Osteoblast (primary cell): Measurements from ENCODE around the gene APOBEC2. TPM values are rescaled to one million over a fixed set of nuclear protein-coding genes. Genes with fewer than 3 reads are reported as not detected.

ENCODE experiments used
- DNase-seq: peaks from one replicate; pipeline ENCODE4 v3.0.0; 2011; ENCODE audit warnings: low spot score, mixed read lengths; ENCODE audit not compliant: insufficient read length; ENCODE audit errors: missing footprints
- H2AFZ ChIP-seq: 2 replicates; pipeline ENCODE4 v1.6.0; 2011; ENCODE audit warnings: mild to moderate bottlenecking, low read length
- H3K27ac ChIP-seq: 2 replicates; pipeline ENCODE4 v1.5.1; 2011; ENCODE audit warnings: mild to moderate bottlenecking, low read depth, low read length, moderate library complexity
- H3K27me3 ChIP-seq: 2 replicates; pipeline ENCODE4 v1.6.0; 2012; ENCODE audit warnings: mild to moderate bottlenecking, control low read depth, inconsistent platforms, low read length, moderate library complexity; ENCODE audit not compliant: insufficient read depth
- H3K36me3 ChIP-seq: 2 replicates; pipeline ENCODE4 v1.5.1; 2011; ENCODE audit warnings: mild to moderate bottlenecking, low read length, control low read depth, moderate library complexity; ENCODE audit not compliant: insufficient read depth
- H3K4me1 ChIP-seq: 2 replicates; pipeline ENCODE4 v1.5.1; 2011; ENCODE audit warnings: mild to moderate bottlenecking, low read length, control low read depth, moderate library complexity; ENCODE audit not compliant: insufficient read depth
- H3K4me2 ChIP-seq: 2 replicates; pipeline ENCODE4 v1.6.0; 2011; ENCODE audit warnings: mild to moderate bottlenecking, low read length; ENCODE audit not compliant: insufficient read depth
- H3K4me3 ChIP-seq: fragments of 200-600 bp; sonication (generic); 3 replicates; pipeline ENCODE4 v1.5.1; 2012; ENCODE audit warnings: mild to moderate bottlenecking, low read length, inconsistent platforms; ENCODE audit not compliant: insufficient read depth
- H3K79me2 ChIP-seq: 2 replicates; pipeline ENCODE4 v1.6.0; 2012; ENCODE audit warnings: mild to moderate bottlenecking, low read length, control low read depth, inconsistent platforms; ENCODE audit not compliant: insufficient read depth
- H3K9me3 ChIP-seq: 2 replicates; pipeline ENCODE4 v1.5.1; 2011; ENCODE audit warnings: low read depth, low read length, control low read depth
- H4K20me1 ChIP-seq: 2 replicates; pipeline ENCODE4 v1.6.0; 2012; ENCODE audit warnings: mild to moderate bottlenecking, low read length, control low read depth; ENCODE audit not compliant: insufficient read depth
- CTCF ChIP-seq: IDR thresholded peaks from 2 replicates; pipeline ENCODE4 v1.5.1; 2011; ENCODE audit warnings: mild to moderate bottlenecking, low read depth, low read length, moderate library complexity; ENCODE audit errors: extremely low read depth
- total RNA-seq: library from RNA; depleted of rRNA; stranded (reverse); fragments of >200 nt; gene quantifications from 2 replicates; pipeline ENCODE4 v1.2.3, GENCODE V29; 2012

Gene APOBEC2
- total RNA-seq, 1 donor: not detected

GRCh38 chr6:41058783-41059181, 5.8 kb downstream of the APOBEC2 start:
- Histone ChIP-seq H4K20me1 (no peaks in the 10 kb centered on the region), H3K4me1 (peaks cover 2% of the 10 kb centered on the region), H3K36me3 (no peaks in the 10 kb centered on the region), H3K79me2 (no peaks in the 10 kb centered on the region), H3K27me3 (peaks cover 7% of the 10 kb centered on the region), H3K9me3 (no peaks in the 10 kb centered on the region), H3K27ac (no peak overlapping the region), H2AFZ (no peak overlapping the region), H3K4me2 (no peak overlapping the region), H3K4me3 (no peak overlapping the region)
- TF ChIP-seq CTCF: no peak
- DNase-seq: no peak

- H4K20me1 ChIP-seq: no peaks in the 10 kb centered on the region
- peaks cover 2% of the 10 kb centered on the region for H3K4me1 ChIP-seq
- peaks cover 3% of the 10 kb centered on the region for H3K27me3 ChIP-seq
- peak; percentile 45 for DNase-seq
- no peak for TF ChIP-seq CTCF
- no peak overlapping the region for H3K27ac ChIP-seq
- H3K4me3 ChIP-seq: no peak overlapping the region
- no peaks in the 10 kb centered on the region for H3K79me2 ChIP-seq
- H2AFZ ChIP-seq: no peak overlapping the region
- H3K36me3 ChIP-seq: no peaks in the 10 kb centered on the region
- no peaks in the 10 kb centered on the region for H3K9me3 ChIP-seq
- H3K4me2 ChIP-seq: no peak overlapping the region
These were observed 6.6 kb downstream of the APOBEC2 start for GRCh38 chr6:41059556-41059955.

GRCh38 chr6:41061196-41061726, 8.3 kb downstream of the APOBEC2 start:
- Histone ChIP-seq H3K4me2 (no peak overlapping the region), H3K9me3 (no peaks in the 10 kb centered on the region), H3K27ac (no peak overlapping the region), H2AFZ (no peak overlapping the region), H3K79me2 (no peaks in the 10 kb centered on the region), H4K20me1 (no peaks in the 10 kb centered on the region), H3K36me3 (no peaks in the 10 kb centered on the region), H3K4me3 (no peak overlapping the region), H3K27me3 (no peaks in the 10 kb centered on the region), H3K4me1 (peaks cover 2% of the 10 kb centered on the region)
- no peak for TF ChIP-seq CTCF
- DNase-seq: peak; percentile 15

GRCh38 chr6:41062056-41062455, 9.1 kb downstream of the APOBEC2 start:
- H2AFZ ChIP-seq: no peak overlapping the region
- H3K79me2 ChIP-seq: no peaks in the 10 kb centered on the region
- H3K4me2 ChIP-seq: no peak overlapping the region
- H3K4me3 ChIP-seq: no peak overlapping the region
- H3K9me3 ChIP-seq: no peaks in the 10 kb centered on the region
- DNase-seq: no peak
- H3K36me3 ChIP-seq: no peaks in the 10 kb centered on the region
- no peaks in the 10 kb centered on the region for H3K27me3 ChIP-seq
- H4K20me1 ChIP-seq: no peaks in the 10 kb centered on the region
- peaks cover 2% of the 10 kb centered on the region for H3K4me1 ChIP-seq
- H3K27ac ChIP-seq: no peak overlapping the region
- TF ChIP-seq CTCF: no peak
